Cardiac septum (tissue), 1 donor: ENCODE measurements around the gene DSC2. TPM values are rescaled to one million over a fixed set of nuclear protein-coding genes. Genes with fewer than 3 reads are reported as not detected.
A peak's percentile ranks its signal among the peaks of the same experiment; 100 is the strongest.
"Not testable (repeated sequence)": the region's sequence is repeated elsewhere in the genome, so short reads cannot be mapped to it uniquely, and the experiment has no call there.

Source experiments
- DNase-seq: peaks from one replicate; pipeline ENCODE4 v3.0.0-alpha.2; 2020; ENCODE audit warnings: low spot score
- intact Hi-C: fragments of 100-400 bp; cut with DNase I; formaldehyde crosslinking; loops from one replicate; pipeline ENCODE4 v1.14.0; 2022
- long read RNA-seq: library from polyadenylated mRNA; unstranded; transcript quantifications from one replicate; pipeline ENCODE4 v2.0.0, GENCODE V29; 2021
- total RNA-seq: library from RNA; stranded (reverse); fragmentation: NEBNext Ultra II Directional; extraction: Animal tissue kit (Norgen Biotek cat#: 25700); gene quantifications from one replicate; pipeline ENCODE4 v1.2.1, GENCODE V29; 2021
- donor health status: DM: no; HTN: no; CAD: no.

The DSC2 gene
- total RNA-seq = 26.7 TPM
- long read RNA-seq, full-length matches to known transcripts = 20 of 62 reads
- long read RNA-seq, partial matches to known transcripts = 38 of 62 reads
- long read RNA-seq, other reads (novel, unspliced or antisense) = 4 of 62 reads

GRCh38 chr18:31102025-31102684, at the start of gene DSC2:
DSC2 (minus strand) TSS chr18:31102421; CDS start chr18:31101971, 450 bp downstream.
- peak; percentile 77 for DNase-seq
- intact Hi-C loops = loop anchor here (5.0 to 10.0 kb wide), 2 partner anchors 53 to 395 kb away; partner anchors contain the start of gene DSG2

DNA sequence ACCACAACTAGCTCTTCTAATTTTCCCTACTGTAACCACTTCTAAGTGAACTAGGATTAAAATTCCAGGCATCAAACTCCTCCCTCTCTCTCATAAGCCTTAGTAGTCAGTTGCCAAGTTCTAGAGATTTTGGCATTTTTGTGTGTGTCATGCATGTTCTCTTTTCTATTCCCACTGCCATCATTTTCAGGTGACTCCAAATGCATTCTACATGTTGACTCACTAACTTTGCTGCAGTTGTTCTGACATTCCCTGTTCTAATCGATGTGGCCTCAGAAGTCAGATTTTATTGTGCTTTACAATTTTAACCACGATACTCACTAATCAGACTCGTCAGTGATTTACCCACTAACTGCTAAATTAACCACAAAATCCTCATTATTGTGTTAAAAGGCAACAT, 47.1 kb upstream of the DSC2 start:
- DNase-seq = no peak
- intact Hi-C loops = no loop called here

GRCh38 chr18:31148600-31148999, 46.4 kb upstream of the DSC2 start:
- no peak for DNase-seq

GRCh38 chr18:31146809-31147208, 44.6 kb upstream of the DSC2 start:
- intact Hi-C loops = no loop called here
- no peak for DNase-seq

More at GRCh38 chr18:31148600-31148999, 46.4 kb upstream of the DSC2 start:
- intact Hi-C loops = no loop called here

DNA sequence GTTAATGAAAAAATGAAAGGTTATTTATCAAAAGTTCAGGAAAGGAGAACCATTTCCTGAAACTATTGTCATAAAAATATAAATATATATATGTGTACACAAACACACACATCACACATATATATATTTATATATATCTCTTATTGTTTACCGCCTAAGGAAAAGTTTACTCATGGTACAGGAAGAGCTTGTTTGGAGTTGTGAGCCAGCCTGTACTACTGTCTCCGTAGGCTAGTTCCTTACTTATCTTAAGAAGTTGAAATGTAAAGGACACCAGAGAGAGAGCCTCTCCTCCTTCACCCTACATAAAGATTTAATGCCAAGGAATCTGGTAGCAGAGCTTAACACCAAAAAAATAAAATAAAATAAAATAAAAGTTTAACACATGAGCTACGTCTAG, 40.8 kb upstream of the DSC2 start:
- intact Hi-C loops = no loop called here
- DNase-seq = no peak

DNA sequence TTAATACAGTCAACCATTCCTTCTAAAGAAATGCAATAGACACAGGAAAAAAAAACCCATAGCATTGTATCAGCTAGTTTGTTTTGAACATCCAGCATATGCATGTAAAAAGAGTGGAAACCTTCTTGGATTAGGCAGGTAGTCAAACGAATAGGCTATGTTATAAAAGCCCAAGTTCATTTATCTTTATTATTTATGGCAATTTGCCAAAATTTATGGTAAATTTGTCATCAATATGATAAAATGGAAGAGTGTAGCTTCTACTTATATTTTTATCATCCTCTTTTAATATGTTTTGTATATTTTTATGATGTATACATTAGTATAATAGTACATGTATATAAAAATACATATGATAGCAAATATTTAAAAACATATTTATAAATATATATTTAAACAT, 36.5 kb upstream of the DSC2 start:
- DNase-seq = no peak
- intact Hi-C loops = no loop called here

- intact Hi-C loops = no loop called here
- no peak for DNase-seq
Measured at GRCh38 chr18:31134988-31135529, 32.8 kb upstream of the DSC2 start.

DNA sequence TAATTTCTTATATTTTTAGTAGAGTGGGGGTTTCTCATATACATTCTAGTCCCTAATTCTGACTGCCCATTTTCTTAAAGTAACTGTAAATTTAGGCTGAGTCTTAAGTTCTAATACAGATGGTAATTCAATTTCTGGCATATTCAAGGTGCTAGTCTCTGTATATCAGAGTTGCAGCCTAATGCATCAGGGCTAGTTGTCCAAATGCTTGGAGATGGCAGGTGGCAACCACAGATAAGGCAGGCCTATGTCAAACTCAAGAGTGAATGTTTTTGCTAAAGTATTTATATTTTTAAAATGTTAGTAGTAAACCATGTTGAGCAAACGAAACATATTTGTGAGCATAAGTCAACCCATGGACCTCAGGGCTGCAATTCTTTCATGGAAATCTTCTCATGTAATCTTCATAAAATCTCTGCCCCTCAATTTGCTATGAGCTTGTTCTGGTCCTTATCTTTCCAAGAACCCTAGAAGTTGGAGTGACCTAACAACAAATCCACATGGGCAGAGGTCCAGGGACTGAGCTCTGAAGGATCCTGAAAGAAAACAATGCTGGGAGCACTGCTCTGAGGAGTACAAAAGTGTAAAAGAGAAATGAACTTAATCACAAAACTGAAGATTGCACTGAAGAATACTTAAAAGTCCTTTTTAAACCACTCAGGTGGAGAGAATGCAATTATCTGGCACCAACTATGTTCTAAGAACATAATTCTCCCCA, 27.3 kb upstream of the DSC2 start:
- no peak for DNase-seq
- intact Hi-C loops = no loop called here

GRCh38 chr18:31125878-31126277, 23.7 kb upstream of the DSC2 start:
- no peak for DNase-seq
- intact Hi-C loops = no loop called here

DNA sequence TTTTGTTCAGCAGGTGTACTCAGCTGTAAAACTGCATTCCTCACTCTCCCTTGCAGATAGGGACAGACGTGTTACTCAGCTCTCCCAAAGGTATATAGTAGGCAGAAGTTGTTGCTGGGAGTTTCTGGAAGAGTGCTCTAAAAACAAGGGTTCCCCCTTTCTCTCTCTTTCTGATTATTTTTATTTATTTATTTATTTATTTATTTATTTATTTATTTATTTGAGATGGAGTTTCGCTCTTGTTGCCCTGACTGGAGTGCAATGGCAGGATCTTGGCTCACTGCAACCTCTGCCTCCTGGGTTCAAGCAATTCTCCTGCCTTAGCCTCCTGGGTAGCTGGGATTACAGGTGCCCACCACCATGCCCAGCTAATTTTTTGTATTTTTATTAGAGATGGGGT, 20.9 kb upstream of the DSC2 start:
- intact Hi-C loops, DNase-seq: not testable (repeated sequence)

- intact Hi-C loops = no loop called here
- DNase-seq = no peak
Measured at GRCh38 chr18:31120594-31120993, 18.4 kb upstream of the DSC2 start.

- intact Hi-C loops = no loop called here
- DNase-seq = no peak
Measured at GRCh38 chr18:31116853-31117595, 14.8 kb upstream of the DSC2 start.

GRCh38 chr18:31112804-31113203, 10.6 kb upstream of the DSC2 start:
- no peak for DNase-seq
- intact Hi-C loops = no loop called here

DNA sequence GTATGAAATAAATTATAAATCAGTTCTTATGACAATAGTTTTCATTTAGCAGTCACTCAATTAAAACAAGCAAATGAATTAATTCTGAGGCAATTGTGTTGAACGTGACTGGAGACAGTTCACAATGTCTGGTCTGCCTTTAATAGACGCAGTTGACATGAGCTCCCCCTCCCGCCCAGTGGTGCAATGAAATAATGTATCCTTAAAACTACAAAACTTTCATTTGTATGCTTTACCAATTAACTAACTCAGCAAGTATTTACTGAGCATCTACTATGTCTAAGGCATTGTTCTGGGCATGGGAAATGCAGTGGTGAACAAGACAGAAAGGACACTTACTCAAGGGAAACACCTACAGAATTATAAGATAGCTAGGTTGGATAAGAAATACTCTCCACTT, 3.5 kb upstream of the DSC2 start:
- no peak for DNase-seq
- intact Hi-C loops = loop anchor here (10.0 kb wide), 1 partner anchor 49 kb away; no protein-coding TSS in a partner anchor

- no peak for DNase-seq
- intact Hi-C loops = loop anchor here (5.0 to 10.0 kb wide), 2 partner anchors 50 to 393 kb away; partner anchors contain the start of gene DSG2
Measured at GRCh38 chr18:31104444-31104843, 2.2 kb upstream of the DSC2 start.

DNA sequence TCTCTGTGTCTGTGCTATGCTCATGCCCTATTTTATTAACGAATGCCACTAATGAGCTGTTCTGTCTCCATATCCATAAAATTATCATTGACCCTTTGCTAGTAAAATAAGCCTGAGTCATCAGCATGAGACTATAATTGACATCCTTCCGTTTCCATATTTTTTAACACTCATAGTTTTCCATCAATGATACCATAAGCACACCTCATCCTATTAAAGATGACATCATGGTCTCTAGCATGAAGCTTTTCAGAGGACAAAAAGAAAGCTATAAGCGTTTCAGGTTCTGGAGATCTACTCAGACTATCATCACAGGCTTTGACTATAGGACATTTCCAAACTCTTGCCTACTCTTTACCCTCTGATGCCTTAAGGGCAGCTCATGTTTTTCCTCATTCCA, 1.2 kb upstream of the DSC2 start:
- intact Hi-C loops = loop anchor here (5.0 to 10.0 kb wide), 2 partner anchors 51 to 394 kb away; partner anchors contain the start of gene DSG2
- DNase-seq = no peak

- intact Hi-C loops = loop anchor here (5.0 to 10.0 kb wide), 2 partner anchors 52 to 394 kb away; partner anchors contain the start of gene DSG2
- DNase-seq = no peak
Measured at GRCh38 chr18:31102941-31103340, 720 bp upstream of the DSC2 start.

GRCh38 chr18:31101183-31102024, 817 bp downstream of the DSC2 start:
- intact Hi-C loops = loop anchor here (1.0 to 10.0 kb wide), 4 partner anchors 10 to 396 kb away; partner anchors contain the start of gene DSG2

More at GRCh38 chr18:31101183-31102024, 817 bp downstream of the DSC2 start:
- DNase-seq = peak; percentile 88
